CD1c-positive myeloid dendritic cell (primary cell): ENCODE results near the gene SARNP.
"Not testable (repeated sequence)": the region's sequence is repeated elsewhere in the genome, so short reads cannot be mapped to it uniquely, and the experiment has no call there.

Source experiments
- DNase-seq: peaks from one replicate; pipeline ENCODE4 v3.0.0-alpha.2; 2016; ENCODE audit errors: extremely low spot score

SARNP gene

GRCh38 chr12:55839345-55840140 lies 22.0 kb upstream of the SARNP start:
- no peak for DNase-seq

- no peak for DNase-seq
Observed at GRCh38 chr12:55838361-55838760, 20.8 kb upstream of the SARNP start.

DNA sequence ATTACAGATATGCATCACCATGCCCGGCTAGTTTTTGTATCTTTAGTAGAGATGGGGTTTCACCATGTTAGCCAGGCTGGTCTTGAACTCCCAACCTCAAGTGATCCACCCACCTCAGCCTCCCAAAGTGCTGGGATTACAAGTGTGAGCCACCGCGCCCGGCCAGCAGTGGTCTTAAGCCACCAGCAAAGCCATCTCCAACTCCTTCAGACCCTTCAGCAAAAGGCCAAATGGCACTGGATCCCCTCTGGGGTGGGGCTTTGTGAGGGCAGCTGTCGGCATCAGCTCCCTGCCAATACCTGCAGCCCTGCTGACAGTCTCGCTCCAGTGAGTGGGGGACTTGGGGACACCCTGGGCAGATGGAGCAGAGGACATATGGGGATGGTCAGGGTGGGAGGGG lies 16.9 kb upstream of the SARNP start:
- DNase-seq = not testable (repeated sequence)

- DNase-seq = no peak
Observed at GRCh38 chr12:55833056-55833455, 15.5 kb upstream of the SARNP start.

GRCh38 chr12:55831447-55831815 lies 13.9 kb upstream of the SARNP start:
- DNase-seq = no peak

GRCh38 chr12:55830601-55831446 lies 13.3 kb upstream of the SARNP start:
- peak; percentile 33 for DNase-seq

DNA sequence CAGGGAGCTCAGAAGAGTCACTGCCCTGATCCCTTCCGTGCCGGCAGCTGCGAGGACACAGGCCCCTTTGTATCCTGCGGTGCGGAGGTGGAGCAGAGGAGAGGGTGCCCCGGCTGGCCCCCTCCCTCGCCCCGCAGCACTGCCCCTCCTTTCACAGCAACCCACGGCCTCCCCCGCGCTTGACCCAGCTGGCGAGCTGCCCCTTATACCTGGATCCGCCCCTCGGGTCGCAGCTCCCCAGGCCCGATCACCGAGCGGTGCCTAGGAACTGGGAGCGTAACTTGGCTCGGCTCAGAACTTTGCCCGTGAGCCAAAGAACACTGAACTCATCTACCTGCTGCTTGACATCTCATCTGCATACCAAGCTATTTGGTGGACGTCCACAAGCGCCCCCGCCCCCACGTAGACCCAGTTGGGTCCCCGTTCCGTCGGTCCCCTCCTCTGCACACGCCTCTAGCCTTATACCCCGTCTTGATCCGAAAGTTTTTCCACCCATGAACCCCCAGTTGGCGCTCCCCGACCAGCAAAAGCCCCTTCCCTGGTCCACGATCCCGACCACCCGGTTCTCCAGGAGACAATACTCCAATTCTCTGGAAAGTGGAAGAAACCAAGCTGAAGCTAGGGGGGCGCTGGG lies 12.6 kb upstream of the SARNP start:
- peak; percentile 27 for DNase-seq

DNA sequence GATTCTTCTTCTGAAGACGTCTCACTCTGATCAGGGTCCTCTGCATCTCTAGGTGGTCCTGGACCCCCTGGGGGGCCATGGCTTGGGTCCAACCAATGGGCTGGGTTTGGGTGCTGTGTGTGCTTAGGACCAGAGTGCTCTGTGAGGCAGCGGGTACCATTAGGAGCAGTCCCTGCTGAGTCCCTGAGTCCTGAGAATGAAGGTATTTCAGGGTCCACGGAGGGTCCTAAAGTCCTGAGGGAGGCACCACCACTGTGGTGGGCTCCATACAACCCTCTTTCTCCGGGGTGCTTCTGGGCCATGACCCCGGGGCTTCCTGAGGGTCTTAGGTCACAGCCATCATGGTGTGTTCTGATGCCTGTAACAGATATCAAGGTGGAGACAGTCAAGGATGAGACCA lies 10.8 kb upstream of the SARNP start:
- no peak for DNase-seq

- DNase-seq = no peak
Observed at GRCh38 chr12:55827806-55828205, 10.3 kb upstream of the SARNP start.

DNA sequence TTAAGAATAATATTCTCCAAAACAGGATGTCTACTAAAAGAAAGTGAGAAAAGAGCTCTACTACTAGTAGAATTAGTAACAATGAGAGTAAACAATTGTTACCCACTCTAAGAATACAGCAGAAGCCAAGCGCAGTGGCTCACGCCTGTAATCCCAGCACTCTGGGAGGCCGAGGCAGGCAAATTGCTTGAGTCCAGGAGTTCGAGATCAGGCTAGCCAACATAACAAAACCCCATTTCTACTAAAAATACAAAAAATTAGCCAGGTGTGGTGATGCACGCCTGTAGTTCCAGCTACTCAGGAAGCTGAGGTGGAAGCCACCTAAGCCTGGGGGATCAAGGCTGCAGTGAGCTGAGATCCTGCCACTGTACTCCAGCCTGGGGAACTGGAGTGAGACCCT lies 7.2 kb upstream of the SARNP start:
- no peak for DNase-seq

DNA sequence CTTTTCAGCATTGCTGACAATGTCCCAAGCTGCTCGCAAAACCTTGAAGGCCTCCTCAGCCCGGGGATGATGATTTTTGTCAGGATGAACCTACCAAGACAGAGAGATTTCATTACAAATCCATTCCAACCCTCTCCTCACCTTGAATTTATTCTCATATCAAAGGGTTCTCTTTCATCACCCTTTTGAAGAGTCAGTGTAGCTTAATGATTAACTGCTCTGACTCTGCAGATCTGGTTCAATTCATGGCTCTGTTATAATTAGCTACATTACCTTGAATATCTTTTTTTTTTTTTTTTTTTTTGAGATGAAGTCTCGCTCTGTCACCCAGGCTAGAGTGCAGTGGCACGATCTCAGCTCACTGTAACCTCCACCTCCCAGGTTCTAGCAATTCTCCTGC lies 5.9 kb upstream of the SARNP start:
- DNase-seq = no peak

DNA sequence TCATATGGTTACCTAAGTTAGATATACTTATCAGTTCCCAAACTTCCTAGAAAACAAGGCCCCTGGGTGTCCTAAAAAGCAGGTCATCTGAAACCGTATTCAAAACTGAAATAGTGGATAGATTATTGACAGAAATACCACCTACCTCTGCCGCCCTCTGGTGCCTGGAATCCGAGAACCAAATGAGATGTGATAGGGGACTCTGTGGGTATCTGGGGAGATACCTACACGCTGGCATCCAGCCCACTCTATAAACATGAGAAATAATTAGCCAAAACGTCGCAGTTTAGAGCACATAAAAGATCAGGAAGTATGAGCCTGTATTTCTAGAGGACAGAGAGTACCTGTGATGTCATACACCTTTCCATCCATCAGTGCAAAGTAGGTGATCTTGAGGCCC lies 4.7 kb upstream of the SARNP start:
- no peak for DNase-seq

- no peak for DNase-seq
Observed at GRCh38 chr12:55820679-55821078, 3.2 kb upstream of the SARNP start.

DNA sequence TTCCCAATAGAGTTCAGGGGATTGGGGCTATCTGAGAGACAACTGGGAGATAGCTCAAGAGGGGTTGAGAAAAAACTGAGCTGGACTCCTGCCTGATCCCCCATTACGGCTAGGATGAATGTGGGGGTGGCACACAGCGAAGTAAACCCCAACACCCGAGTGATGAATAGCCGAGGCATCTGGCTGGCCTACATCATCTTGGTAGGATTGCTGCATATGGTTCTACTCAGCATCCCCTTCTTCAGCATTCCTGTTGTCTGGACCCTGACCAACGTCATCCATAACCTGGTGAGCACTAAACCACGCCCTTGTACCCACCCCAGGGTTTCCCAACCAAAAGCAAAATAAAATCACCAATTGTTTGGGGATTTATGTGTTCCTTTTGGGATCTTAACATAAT lies 1.4 kb upstream of the SARNP start:
- DNase-seq = no peak

- DNase-seq = no peak
Observed at GRCh38 chr12:55818140-55818728, 710 bp upstream of the SARNP start.

- peak; percentile 44 for DNase-seq
Observed at GRCh38 chr12:55816881-55817344, 611 bp downstream of the SARNP start.

GRCh38 chr12:55815473-55815872 lies 2.1 kb downstream of the SARNP start:
- DNase-seq = no peak

GRCh38 chr12:55814257-55814656 lies 3.3 kb downstream of the SARNP start:
- no peak for DNase-seq

DNA sequence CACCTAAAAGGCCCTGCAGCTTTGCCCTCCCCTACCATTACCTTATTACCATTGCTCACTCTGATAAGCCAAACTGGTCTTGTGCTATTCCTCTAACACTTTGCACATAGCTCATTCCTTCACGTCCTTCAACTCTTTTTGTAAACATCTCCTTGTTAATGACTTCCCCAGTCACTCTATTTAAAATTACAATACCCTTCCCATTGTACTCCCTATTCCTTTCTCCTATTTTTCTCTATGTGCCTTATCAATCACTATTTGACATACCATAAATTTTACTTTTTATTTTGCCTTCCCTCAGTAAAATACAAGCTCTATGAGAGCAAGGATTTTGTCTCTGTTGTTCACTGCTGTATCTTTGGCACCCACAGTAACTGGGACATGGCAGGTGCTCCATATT lies 5.4 kb downstream of the SARNP start:
- no peak for DNase-seq

DNA sequence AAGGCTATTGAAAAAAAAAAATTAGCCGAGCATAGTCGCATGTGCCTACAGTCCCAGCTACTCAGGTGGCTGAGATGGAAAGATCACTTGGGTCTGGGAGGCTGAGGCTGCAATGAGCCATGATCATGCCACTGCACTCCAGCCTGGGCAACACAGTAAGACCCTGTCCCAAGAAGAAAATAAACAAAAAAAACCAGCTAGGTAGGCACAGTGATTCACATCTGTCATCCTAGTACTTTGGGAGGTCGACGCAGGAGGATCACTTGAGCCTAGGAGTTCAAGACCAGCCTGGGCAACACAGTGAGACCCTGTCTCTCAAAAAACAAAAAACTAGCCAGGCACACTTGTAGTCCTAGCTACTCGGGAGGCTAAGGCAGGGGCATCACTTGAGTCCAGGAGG lies 8.2 kb downstream of the SARNP start:
- no peak for DNase-seq

DNA sequence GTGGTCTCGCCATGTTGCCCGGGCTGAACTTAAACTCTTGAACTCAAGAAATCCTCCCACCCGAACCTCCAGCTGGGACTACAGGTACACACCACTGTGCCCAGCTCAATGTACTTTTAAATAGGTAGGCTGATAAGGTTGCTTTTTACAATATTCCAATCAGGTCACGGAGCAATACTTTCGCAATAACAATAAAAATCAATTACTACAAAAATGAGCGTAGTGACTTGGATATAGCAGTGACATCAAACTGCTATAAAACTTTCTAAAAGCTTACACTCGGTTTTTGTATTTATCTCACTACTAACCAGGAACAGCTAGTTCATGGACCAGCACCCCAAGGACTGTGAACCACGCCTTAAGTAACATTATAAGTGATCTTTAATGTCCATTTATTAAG lies 10.5 kb downstream of the SARNP start:
- no peak for DNase-seq

DNA sequence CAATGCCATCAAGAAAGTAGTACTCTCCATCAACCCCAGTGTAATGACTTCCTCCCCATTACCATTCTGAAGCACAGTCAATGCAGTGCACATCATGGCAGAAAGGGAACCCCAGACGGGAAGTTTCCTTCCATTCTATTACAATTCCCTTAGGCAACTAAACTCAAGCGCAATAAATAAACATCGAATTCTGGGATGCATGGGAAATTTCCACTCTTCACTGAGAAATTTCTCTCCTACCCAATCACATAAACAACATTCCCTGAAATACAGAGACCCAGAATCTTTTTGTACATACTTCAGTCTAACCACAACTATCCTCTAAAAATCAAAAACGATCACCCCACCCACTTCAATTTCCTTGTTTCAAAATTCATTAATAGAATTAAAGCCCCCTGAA lies 20.0 kb downstream of the SARNP start:
- DNase-seq = no peak
